ENCODE results near the gene EHD2. TPM values are rescaled to one million over a fixed set of nuclear protein-coding genes. Genes with fewer than 3 reads are reported as not detected.
A peak's percentile ranks its signal among the peaks of the same experiment; 100 is the strongest.

The EHD2 gene
- total RNA-seq, 2 experiments from 2014 or later: 1.1 to 1.4 TPM

DNA sequence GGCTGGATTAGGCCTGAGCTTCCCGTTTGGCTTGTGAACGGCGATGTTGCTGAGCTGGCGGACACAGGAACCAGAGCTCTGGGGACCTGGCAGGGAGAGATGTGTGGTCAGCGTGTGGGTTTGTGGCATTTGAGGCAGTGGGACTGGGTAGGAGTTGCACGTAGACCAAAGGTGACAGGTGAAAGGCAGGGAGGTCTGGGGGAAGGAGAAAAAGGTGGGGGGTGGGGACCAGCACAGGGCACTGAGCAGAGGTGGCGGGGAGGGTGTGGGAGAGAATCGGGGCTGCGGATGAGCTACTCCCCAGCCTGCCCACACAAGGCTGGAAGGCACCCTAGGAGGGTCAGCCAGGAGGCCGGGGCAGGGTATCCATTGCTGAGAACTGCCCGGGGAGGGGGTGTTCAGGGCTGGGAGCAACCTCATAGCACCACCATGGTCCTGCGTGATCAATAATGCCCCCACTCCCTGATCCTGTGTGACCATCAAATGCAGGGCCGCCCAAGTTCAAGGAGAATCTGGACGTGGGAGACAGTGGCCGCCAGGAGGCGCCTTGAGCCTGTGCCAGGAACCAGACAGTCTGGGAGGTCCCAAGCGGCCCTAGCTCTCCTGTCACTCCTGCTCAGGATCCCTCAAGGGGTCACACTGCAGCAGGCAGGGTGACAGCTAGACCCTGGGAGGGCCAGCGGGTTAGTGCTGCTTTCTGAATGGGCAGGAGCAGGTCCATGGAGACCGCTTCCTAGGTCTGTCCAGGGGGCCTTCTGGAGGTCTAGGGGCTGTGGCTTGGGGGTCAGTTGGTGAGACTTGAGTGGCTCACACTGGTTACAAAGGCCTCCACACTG is 52.5 kb downstream of the EHD2 start:
- H3K4me3 Mint-ChIP-seq: no peak overlapping the region
- peaks cover 3% of the 10 kb centered on the region for H3K4me1 Mint-ChIP-seq (ENCODE audit: low read depth)
- DNase-seq (peak; percentile 61), ATAC-seq (peak; percentile 69)
- CTCF ChIA-PET: interaction anchor here (0.6 to 3.1 kb wide), 10 partner anchors 10 to 337 kb away, joined by 3 to 15 read pairs (median 5); partner anchors contain the start of genes EHD2 and NOP53
- intact Hi-C loops (cut with micrococcal nuclease): no loop called here
- no peaks in the 10 kb centered on the region for H3K36me3 Mint-ChIP-seq (ENCODE audit: low read depth)
- H3K9me3 Mint-ChIP-seq: no peaks in the 10 kb centered on the region
- no peaks in the 10 kb centered on the region for H3K27me3 Mint-ChIP-seq
- no peak overlapping the region for H3K27ac Mint-ChIP-seq
- POLR2A ChIA-PET: interaction anchor here (0.6 to 0.9 kb wide), 2 partner anchors 12 to 16 kb away, joined by 3 to 4 read pairs; no protein-coding TSS in a partner anchor
- TF ChIP-seq, protein P1, sequence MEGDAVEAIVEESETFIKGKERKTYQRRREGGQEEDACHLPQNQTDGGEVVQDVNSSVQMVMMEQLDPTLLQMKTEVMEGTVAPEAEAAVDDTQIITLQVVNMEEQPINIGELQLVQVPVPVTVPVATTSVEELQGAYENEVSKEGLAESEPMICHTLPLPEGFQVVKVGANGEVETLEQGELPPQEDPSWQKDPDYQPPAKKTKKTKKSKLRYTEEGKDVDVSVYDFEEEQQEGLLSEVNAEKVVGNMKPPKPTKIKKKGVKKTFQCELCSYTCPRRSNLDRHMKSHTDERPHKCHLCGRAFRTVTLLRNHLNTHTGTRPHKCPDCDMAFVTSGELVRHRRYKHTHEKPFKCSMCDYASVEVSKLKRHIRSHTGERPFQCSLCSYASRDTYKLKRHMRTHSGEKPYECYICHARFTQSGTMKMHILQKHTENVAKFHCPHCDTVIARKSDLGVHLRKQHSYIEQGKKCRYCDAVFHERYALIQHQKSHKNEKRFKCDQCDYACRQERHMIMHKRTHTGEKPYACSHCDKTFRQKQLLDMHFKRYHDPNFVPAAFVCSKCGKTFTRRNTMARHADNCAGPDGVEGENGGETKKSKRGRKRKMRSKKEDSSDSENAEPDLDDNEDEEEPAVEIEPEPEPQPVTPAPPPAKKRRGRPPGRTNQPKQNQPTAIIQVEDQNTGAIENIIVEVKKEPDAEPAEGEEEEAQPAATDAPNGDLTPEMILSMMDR (IDR thresholded peaks at IDR 0.05): peak; percentile 54

DNA sequence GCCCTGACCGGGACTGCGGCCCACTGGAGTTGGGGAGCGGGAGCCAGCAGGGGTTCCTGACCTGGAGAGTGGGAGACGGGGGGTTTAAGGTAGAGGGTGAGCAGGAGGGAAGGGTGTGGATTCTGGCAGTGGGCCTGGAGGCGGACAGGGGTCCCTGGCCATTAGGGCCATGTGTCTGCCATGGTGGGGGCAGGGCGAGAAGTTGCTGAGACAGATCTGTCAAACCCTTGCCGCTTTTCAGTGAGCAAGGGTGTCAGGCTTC is 53.1 kb downstream of the EHD2 start:
- Mint-ChIP-seq H3K36me3 (ENCODE audit: low read depth) (no peaks in the 10 kb centered on the region), H3K27ac (no peak overlapping the region), H3K27me3 (no peaks in the 10 kb centered on the region), H3K9me3 (no peaks in the 10 kb centered on the region), H3K4me3 (no peak overlapping the region), H3K4me1 (ENCODE audit: low read depth) (peaks cover 3% of the 10 kb centered on the region)
- intact Hi-C loops (cut with micrococcal nuclease): no loop called here
- TF ChIP-seq, protein P1 (IDR thresholded peaks at IDR 0.05): no peak
- ChIA-PET POLR2A (interaction anchor here (0.9 to 1.7 kb wide), 3 partner anchors 8 to 14 kb away, joined by 4 to 7 read pairs (median 4); no protein-coding TSS in a partner anchor), CTCF (interaction anchor here (0.6 to 3.1 kb wide), 8 partner anchors 9 to 54 kb away, joined by 3 to 15 read pairs (median 6); partner anchors contain the start of genes EHD2 and NOP53)
- DNase-seq (no peak), ATAC-seq (no peak)

DNA sequence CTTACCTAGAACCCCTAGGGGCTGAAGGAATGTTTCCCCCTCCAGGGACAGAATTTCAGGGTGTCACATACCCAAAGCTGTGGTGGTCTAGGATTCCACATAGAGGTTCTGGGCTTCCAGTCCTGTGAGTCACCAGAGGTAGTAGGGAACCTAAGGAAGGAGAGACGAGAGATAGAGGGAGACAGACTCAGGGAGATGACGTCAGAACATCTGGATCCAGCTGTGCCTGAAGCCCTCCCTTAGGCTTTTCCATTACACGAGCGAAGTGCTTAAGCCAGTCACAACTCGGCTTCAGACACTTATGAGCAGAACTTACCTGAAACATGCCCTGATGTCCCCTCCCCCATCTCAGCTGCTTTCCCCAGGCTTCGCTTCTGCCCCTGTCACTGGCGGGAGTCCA is 53.4 kb downstream of the EHD2 start:
- DNase-seq (no peak), ATAC-seq (no peak)
- intact Hi-C loops (cut with micrococcal nuclease): no loop called here
- H3K27me3 Mint-ChIP-seq: no peaks in the 10 kb centered on the region
- no peaks in the 10 kb centered on the region for H3K36me3 Mint-ChIP-seq (ENCODE audit: low read depth)
- POLR2A ChIA-PET: interaction anchor here (0.9 to 1.7 kb wide), 3 partner anchors 9 to 14 kb away, joined by 4 to 7 read pairs (median 4); no protein-coding TSS in a partner anchor
- H3K27ac Mint-ChIP-seq: no peak overlapping the region
- H3K4me3 Mint-ChIP-seq: no peak overlapping the region
- no peaks in the 10 kb centered on the region for H3K9me3 Mint-ChIP-seq
- H3K4me1 Mint-ChIP-seq (ENCODE audit: low read depth): peaks cover 3% of the 10 kb centered on the region
- CTCF ChIA-PET: interaction anchor here (1.1 to 3.1 kb wide), 7 partner anchors 16 to 54 kb away, joined by 3 to 12 read pairs (median 8); partner anchors contain the start of genes EHD2 and NOP53
- TF ChIP-seq, protein P1 (IDR thresholded peaks at IDR 0.05): no peak

DNA sequence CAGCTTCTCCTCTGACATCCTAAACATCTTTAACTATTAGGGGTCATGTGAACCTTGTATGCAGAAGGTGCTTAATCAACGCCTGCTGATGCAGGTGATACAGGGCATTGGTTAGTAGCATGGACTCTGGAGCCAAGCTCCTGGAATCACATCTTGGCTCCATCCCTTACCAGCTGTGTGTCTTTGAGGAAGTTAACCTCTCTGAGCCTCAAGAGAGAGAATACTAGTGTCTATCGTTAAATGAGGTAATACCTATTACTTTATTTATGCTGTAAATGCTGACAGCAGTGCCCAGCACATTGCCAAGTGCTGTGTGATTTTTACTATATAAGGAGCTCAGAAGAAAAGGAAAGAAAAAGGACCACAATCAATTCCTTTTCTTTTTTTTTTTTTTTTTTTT is 54.1 kb downstream of the EHD2 start:
- peaks cover 3% of the 10 kb centered on the region for H3K4me1 Mint-ChIP-seq (ENCODE audit: low read depth)
- H3K9me3 Mint-ChIP-seq: no peaks in the 10 kb centered on the region
- TF ChIP-seq, protein P1 (IDR thresholded peaks at IDR 0.05): no peak
- intact Hi-C loops (cut with micrococcal nuclease): no loop called here
- H3K27ac Mint-ChIP-seq: no peak overlapping the region
- H3K4me3 Mint-ChIP-seq: no peak overlapping the region
- H3K27me3 Mint-ChIP-seq: no peaks in the 10 kb centered on the region
- ATAC-seq: no peak
- H3K36me3 Mint-ChIP-seq (ENCODE audit: low read depth): no peaks in the 10 kb centered on the region
- ChIA-PET POLR2A (interaction anchor here (0.7 to 1.7 kb wide), 3 partner anchors 9 to 19 kb away, joined by 3 to 7 read pairs (median 4); no protein-coding TSS in a partner anchor), CTCF (interaction anchor here (0.7 to 3.1 kb wide), 8 partner anchors 8 to 96 kb away, joined by 3 to 12 read pairs (median 4); partner anchors contain the start of gene NOP53)
- no peak for DNase-seq

DNA sequence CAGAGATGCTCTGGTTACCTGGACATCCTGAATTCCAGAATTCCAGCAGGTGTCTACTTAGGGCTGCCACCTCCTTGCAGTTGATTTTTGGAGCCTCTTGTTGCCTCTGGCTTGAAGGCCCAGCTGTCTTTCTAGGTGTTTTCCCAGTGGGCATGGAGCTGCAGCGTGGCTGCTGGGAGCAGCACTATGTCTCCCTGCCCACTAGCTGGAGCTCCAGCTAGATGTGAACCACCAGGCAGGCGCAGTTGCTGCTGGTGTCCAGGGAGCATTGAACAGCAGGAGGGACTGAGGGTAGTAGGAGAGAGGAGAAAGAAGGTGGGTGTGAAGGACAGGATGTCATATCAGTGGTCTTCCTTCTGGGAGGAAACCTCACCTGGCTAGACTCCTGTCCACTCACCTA is 55.4 kb downstream of the EHD2 start:
- ChIA-PET CTCF (interaction anchor here (1.1 to 2.9 kb wide), 4 partner anchors 14 to 94 kb away, joined by 3 to 12 read pairs (median 6); no protein-coding TSS in a partner anchor), POLR2A (no interaction called here)
- Mint-ChIP-seq H3K27me3 (no peaks in the 10 kb centered on the region), H3K9me3 (no peaks in the 10 kb centered on the region), H3K4me3 (no peak overlapping the region), H3K27ac (no peak overlapping the region), H3K4me1 (ENCODE audit: low read depth) (peaks cover 3% of the 10 kb centered on the region), H3K36me3 (ENCODE audit: low read depth) (no peaks in the 10 kb centered on the region)
- DNase-seq: no peak
- no peak for ATAC-seq
- TF ChIP-seq, protein P1 (IDR thresholded peaks at IDR 0.05): no peak
- intact Hi-C loops (cut with micrococcal nuclease): no loop called here
